T-helper 17 cell (primary cell): Measurements from ENCODE around the gene FOXM1. TPM values are rescaled to one million over a fixed set of nuclear protein-coding genes. Genes with fewer than 3 reads are reported as not detected.

Experiments used
- ATAC-seq: fragments of 150-1000 bp; cut with Tn5 transposase; 2 replicates; pipeline ENCODE4 v1.10.0; 2021; ENCODE audit warnings: mild to moderate bottlenecking, moderate library complexity
- DNase-seq, 3 donors: peaks; one replicate each; pipeline versions ENCODE4 v3.0.0 to v3.0.0-alpha.2; 2020 to 2021
- H3K9me3 ChIP-seq: one replicate; pipeline ENCODE4 v1.7.0; 2013; ENCODE audit warnings: low read length, mild to moderate bottlenecking; ENCODE audit not compliant: control insufficient read depth, poor library complexity, severe bottlenecking
- H3K27ac Mint-ChIP-seq: one replicate; pipeline ENCODE4 v1.8.0; 2022; ENCODE audit warnings: mild to moderate bottlenecking, moderate library complexity, mixed read lengths
- H3K27me3 Mint-ChIP-seq: one replicate; pipeline ENCODE4 v1.8.0; 2022; ENCODE audit warnings: mixed read lengths
- H3K36me3 Mint-ChIP-seq: one replicate; pipeline ENCODE4 v1.8.0; 2022; ENCODE audit warnings: low read depth, mixed read lengths
- H3K4me1 Mint-ChIP-seq: one replicate; pipeline ENCODE4 v1.8.0; 2022; ENCODE audit warnings: mild to moderate bottlenecking, mixed read lengths
- H3K4me3 Mint-ChIP-seq: one replicate; pipeline ENCODE4 v1.8.0; 2022; ENCODE audit warnings: mild to moderate bottlenecking, moderate library complexity, mixed read lengths
- total RNA-seq, 4 donors: library from RNA in 2 of 4; stranded (reverse) in 2 of 4; gene quantifications; one replicate each; pipeline ENCODE4 v1.2.3 and lab custom pipeline; 2022 to 2026

FOXM1 gene
- total RNA-seq, 2 donors from 2014 or later = 1.0 to 1.6 TPM

- DNase-seq (no peak), ATAC-seq (no peak)
- H3K27me3 Mint-ChIP-seq = no peaks in the 10 kb centered on the region
- peaks cover 6% of the 10 kb centered on the region for H3K4me1 Mint-ChIP-seq
- H3K27ac Mint-ChIP-seq = no peak overlapping the region
- no peak overlapping the region for H3K4me3 Mint-ChIP-seq
- no peaks in the 10 kb centered on the region for H3K9me3 ChIP-seq
- peaks cover 8% of the 10 kb centered on the region for H3K36me3 Mint-ChIP-seq
Measured at GRCh38 chr12:2844786-2845185, 32.2 kb downstream of the FOXM1 start.

- Mint-ChIP-seq H3K27me3 (no peaks in the 10 kb centered on the region), H3K27ac (no peak overlapping the region), H3K4me3 (no peak overlapping the region), H3K4me1 (peaks cover 6% of the 10 kb centered on the region), H3K36me3 (peaks cover 12% of the 10 kb centered on the region)
- H3K9me3 ChIP-seq = no peaks in the 10 kb centered on the region
- ATAC-seq = no peak
- no peak for DNase-seq
Measured at GRCh38 chr12:2842948-2843347, 34.0 kb downstream of the FOXM1 start.

DNA sequence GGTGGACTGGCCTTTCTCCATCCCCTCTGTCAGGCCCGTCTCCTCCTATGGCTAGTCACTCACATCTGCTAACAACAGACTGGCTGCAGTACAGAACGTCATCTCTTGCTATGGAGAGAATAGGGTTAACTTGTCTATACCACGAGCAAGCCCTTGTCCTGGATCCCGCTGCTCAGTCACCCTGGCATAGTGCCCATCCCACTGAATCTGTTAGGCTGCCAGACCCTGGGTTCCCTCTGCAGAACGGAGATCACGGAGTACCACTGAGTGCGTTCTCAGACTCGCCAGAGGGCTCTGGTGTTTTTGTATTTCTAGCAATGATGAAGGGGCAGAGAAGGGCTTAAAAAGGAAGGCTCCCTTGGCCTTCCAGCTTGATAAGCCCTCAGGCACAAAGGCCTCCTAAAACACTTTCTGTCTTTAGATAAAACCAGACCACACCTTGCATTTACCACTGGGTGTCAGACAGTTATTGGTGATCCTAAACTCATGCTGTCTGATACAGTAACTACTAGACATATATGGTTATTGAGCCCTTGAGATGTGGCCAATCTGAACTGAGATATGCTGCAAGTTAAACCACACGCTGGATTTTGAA is 35.8 kb downstream of the FOXM1 start:
- no peaks in the 10 kb centered on the region for H3K27me3 Mint-ChIP-seq
- ATAC-seq = no peak
- H3K27ac Mint-ChIP-seq = no peak overlapping the region
- no peak for DNase-seq
- H3K4me3 Mint-ChIP-seq = no peak overlapping the region
- H3K36me3 Mint-ChIP-seq = peaks cover 8% of the 10 kb centered on the region
- H3K4me1 Mint-ChIP-seq = peaks cover 6% of the 10 kb centered on the region
- no peaks in the 10 kb centered on the region for H3K9me3 ChIP-seq

- Mint-ChIP-seq H3K36me3 (peaks cover 9% of the 10 kb centered on the region), H3K4me1 (peaks cover 14% of the 10 kb centered on the region), H3K27ac (no peak overlapping the region), H3K4me3 (no peak overlapping the region), H3K27me3 (peaks cover 6% of the 10 kb centered on the region)
- no peaks in the 10 kb centered on the region for H3K9me3 ChIP-seq
- no peak for DNase-seq
- no peak for ATAC-seq
Measured at GRCh38 chr12:2836574-2836973, 40.4 kb downstream of the FOXM1 start.

DNA sequence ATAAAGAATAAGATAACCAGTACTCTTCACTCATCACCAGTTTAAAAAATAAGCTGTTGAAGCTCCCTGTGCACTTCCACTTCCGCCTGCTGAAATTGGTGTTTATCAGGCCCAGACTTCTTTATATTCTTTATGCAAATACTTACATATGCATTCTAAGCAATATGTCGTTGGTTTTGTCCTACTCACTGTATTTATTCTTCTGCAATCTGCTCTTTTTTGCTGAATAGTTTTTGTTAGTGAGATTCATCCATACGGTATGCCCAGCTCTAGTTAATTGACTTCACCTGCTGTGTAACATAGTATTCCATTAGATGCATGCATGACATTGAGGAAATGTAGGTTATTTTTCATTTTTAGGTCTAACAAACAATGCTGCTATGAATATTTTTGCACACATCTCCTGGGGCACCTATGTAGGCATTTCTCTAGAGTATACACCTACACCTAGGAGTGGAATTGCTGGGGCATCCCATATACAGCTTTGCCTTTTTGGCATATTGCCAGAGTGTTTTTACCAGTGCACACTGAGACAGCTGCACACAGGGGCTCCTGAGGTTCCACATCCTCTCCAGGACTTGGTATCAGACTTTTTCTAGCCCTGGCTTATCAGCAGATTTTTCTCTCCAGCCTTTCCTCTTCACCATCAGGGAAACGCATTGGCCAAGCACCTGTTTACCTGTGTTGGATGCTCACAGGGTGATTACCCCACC is 41.1 kb downstream of the FOXM1 start:
- no peak for ATAC-seq
- DNase-seq = no peak
- Mint-ChIP-seq H3K4me3 (no peak overlapping the region), H3K36me3 (peaks cover 10% of the 10 kb centered on the region), H3K27me3 (peaks cover 6% of the 10 kb centered on the region), H3K4me1 (peaks cover 14% of the 10 kb centered on the region), H3K27ac (no peak overlapping the region)
- H3K9me3 ChIP-seq = no peaks in the 10 kb centered on the region

DNA sequence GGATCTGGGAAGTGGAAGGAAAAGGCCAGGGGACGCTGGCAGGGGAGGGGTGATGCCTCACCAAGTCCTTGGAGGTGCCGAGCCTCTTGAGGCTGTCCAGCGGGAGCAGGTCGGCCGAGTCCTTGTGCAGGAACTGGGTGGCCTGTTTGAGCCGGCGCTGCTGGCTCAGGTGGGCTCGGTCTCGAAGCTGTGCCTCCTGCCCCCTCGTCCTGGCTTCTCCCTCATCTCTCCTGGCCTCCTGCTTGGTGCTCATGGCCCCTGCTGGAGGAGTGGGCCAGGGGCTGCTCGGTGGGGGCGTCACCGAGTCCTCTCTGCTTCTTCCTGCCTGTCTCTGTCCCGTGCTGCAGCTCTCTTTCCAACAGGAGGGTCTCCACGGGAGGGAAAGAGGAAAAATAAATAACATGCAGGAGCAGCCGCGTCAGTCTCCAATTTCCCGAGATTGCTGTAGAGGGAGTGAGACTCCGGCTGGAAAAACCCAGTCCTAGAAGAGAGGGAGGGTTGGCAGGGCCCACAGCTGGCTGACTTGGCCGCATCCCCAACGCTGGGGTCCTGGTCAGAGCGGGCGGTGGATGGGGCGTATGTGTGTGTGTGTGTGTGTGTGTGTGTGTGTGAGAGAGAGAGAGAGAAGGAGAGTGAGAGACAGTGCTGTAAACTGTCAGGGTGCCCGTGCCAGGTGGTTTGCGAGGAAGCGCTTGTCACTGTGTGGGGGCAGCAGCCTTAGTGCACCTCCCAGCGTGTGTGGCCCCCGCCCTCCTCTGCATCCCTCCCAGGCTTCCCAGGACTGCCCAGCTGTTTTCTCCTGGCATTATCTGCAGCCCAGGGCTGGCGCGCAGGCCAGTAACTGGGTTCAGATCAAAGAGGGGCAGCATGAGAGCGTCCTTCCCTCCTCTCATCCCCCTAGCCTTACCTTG is 42.1 kb downstream of the FOXM1 start, which contains the start of gene NRIP2:
TSS of gene NRIP2 (minus strand) at position 455 of the 911 bp plus-strand sequence. CDS start at position 403, 52 bp downstream.
- Mint-ChIP-seq H3K4me1 (peaks cover 15% of the 10 kb centered on the region), H3K4me3 (peak within 1 kb of the TSS; percentile 53), H3K36me3 (peaks cover 9% of the 10 kb centered on the region), H3K27me3 (peaks cover 6% of the 10 kb centered on the region), H3K27ac (peak within 1 kb of the TSS; percentile 41)
- ATAC-seq = no peak
- no peak for DNase-seq
- no peaks in the 10 kb centered on the region for H3K9me3 ChIP-seq

DNA sequence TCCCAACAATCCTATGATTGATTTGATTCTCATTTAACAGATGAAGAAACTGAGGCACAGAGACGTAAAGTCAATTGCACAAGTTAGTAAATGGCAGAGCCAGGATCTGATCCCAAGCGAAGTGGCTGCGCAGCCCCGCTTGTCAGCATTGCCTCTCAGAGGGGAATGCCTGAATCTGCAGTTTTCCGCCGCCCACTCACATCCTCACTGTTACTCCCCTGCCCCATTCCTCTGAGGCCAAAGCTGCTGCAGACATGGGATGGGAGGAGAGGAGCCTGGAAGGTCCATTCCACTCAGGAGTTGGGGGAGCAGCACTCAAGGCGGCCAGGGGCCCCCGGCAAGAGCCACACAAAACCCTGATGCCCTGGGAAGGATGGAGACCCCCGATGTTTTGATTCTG is 43.2 kb downstream of the FOXM1 start:
- DNase-seq (no peak), ATAC-seq (no peak)
- H3K9me3 ChIP-seq = no peaks in the 10 kb centered on the region
- H3K36me3 Mint-ChIP-seq = peaks cover 7% of the 10 kb centered on the region
- H3K4me1 Mint-ChIP-seq = peaks cover 15% of the 10 kb centered on the region
- peak overlapping the region; percentile 41 for H3K27ac Mint-ChIP-seq
- H3K27me3 Mint-ChIP-seq = peaks cover 6% of the 10 kb centered on the region
- no peak overlapping the region for H3K4me3 Mint-ChIP-seq

- H3K9me3 ChIP-seq = no peaks in the 10 kb centered on the region
- no peak for DNase-seq
- Mint-ChIP-seq H3K4me3 (no peak overlapping the region), H3K36me3 (peaks cover 8% of the 10 kb centered on the region), H3K27me3 (peaks cover 6% of the 10 kb centered on the region), H3K27ac (peak overlapping the region; percentile 41), H3K4me1 (peaks cover 15% of the 10 kb centered on the region)
- ATAC-seq = no peak
Measured at GRCh38 chr12:2833327-2833726, 43.6 kb downstream of the FOXM1 start.

GRCh38 chr12:2832550-2833127 is 44.3 kb downstream of the FOXM1 start:
- Mint-ChIP-seq H3K27ac (peak overlapping the region; percentile 54), H3K4me1 (peaks cover 15% of the 10 kb centered on the region), H3K36me3 (peaks cover 8% of the 10 kb centered on the region), H3K4me3 (no peak overlapping the region), H3K27me3 (peaks cover 6% of the 10 kb centered on the region)
- no peak for ATAC-seq
- no peak for DNase-seq
- no peaks in the 10 kb centered on the region for H3K9me3 ChIP-seq

- H3K4me3 Mint-ChIP-seq = no peak overlapping the region
- no peak overlapping the region for H3K27ac Mint-ChIP-seq
- H3K9me3 ChIP-seq = no peaks in the 10 kb centered on the region
- ATAC-seq = no peak
- peaks cover 5% of the 10 kb centered on the region for H3K27me3 Mint-ChIP-seq
- peaks cover 10% of the 10 kb centered on the region for H3K4me1 Mint-ChIP-seq
- DNase-seq = no peak
- H3K36me3 Mint-ChIP-seq = peaks cover 12% of the 10 kb centered on the region
Measured at GRCh38 chr12:2829275-2829674, 47.7 kb downstream of the FOXM1 start.

DNA sequence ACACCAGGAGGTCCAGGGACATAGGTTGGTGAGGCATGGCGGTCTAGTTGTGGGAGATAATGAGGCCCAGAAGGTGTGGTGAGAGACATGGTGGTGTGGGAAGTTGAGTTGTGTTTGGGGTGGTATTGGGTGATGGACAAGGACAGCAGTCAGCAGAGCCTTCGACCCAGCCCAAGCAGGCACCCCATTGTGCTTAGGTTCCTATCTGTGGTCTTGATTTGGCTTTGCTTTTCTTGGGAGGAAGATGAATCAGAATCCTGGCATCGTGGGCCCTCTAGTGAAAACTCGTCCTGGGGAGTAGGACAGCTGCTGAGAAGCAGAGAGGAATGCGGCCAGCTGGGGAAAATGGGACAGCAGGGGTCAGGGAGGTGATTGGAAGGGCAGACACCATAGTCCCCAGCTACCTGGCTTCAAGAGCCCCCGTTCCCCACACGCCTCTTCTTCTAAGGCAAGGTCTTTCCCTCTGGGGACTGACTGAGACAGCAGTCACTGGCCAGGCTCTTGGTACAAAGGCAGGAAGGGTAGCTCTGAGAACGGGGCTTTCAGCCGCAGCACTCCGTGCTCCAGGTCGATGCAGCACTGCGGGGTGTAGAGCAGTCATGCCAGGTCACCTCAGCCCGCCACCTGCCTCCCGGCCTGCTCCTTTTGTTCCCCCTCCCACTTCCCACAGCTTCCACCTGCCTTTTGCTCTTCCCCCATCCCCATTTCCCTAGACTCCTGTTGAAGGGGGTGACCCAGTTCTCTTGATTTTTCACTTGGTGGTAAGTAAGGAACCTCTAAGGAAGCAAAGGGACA is 50.1 kb downstream of the FOXM1 start:
- ATAC-seq (no peak), DNase-seq (no peak)
- Mint-ChIP-seq H3K36me3 (peaks cover 12% of the 10 kb centered on the region), H3K4me3 (no peak overlapping the region), H3K27me3 (no peaks in the 10 kb centered on the region), H3K27ac (no peak overlapping the region), H3K4me1 (peaks cover 4% of the 10 kb centered on the region)
- H3K9me3 ChIP-seq = no peaks in the 10 kb centered on the region

GRCh38 chr12:2826036-2826435 is 50.9 kb downstream of the FOXM1 start:
- no peaks in the 10 kb centered on the region for H3K9me3 ChIP-seq
- Mint-ChIP-seq H3K27me3 (no peaks in the 10 kb centered on the region), H3K27ac (no peak overlapping the region), H3K4me1 (peaks cover 2% of the 10 kb centered on the region), H3K36me3 (peaks cover 7% of the 10 kb centered on the region), H3K4me3 (no peak overlapping the region)
- no peak for DNase-seq
- no peak for ATAC-seq
